Activated naive CD4-positive, alpha-beta T cell treated with anti-CD3 and anti-CD28 coated beads, Interleukin-2, amount 10 ng/mL, durations not matched to agents 7 days and 5 days (primary cell): ENCODE data around the gene SLC22A17.
A peak's percentile ranks its signal among the peaks of the same experiment; 100 is the strongest.

ENCODE experiments used
- CTCF ChIA-PET: fragments of 350-600 bp; sonication (Branson Sonifier 250); formaldehyde crosslinking; loops from one replicate; lab custom pipeline; 2021; ENCODE audit warnings: antibody characterized with exemption; lab: Charles Lee
- DNase-seq: peaks from one replicate; pipeline ENCODE4 v3.0.0-alpha.2; 2020
- H3K27ac Mint-ChIP-seq: one replicate; pipeline ENCODE4 v1.8.0; 2021; ENCODE audit warnings: mild to moderate bottlenecking, moderate library complexity, mixed read lengths
- H3K27me3 Mint-ChIP-seq: one replicate; pipeline ENCODE4 v1.8.0; 2021; ENCODE audit warnings: mild to moderate bottlenecking, mixed read lengths
- H3K36me3 Mint-ChIP-seq: one replicate; pipeline ENCODE4 v1.8.0; 2021; ENCODE audit warnings: mixed read lengths
- H3K4me1 Mint-ChIP-seq: one replicate; pipeline ENCODE4 v1.8.0; 2021; ENCODE audit warnings: mixed read lengths
- H3K4me3 Mint-ChIP-seq: one replicate; pipeline ENCODE4 v1.8.0; 2021; ENCODE audit warnings: mild to moderate bottlenecking, moderate library complexity, mixed read lengths
- H3K9me3 Mint-ChIP-seq: one replicate; pipeline ENCODE4 v1.8.0; 2021; ENCODE audit warnings: mixed read lengths

SLC22A17 gene

GRCh38 chr14:23299211-23299957 is 53.3 kb downstream of the SLC22A17 start:
- H3K4me1 Mint-ChIP-seq = peaks cover 44% of the 10 kb centered on the region
- peaks cover 28% of the 10 kb centered on the region for H3K36me3 Mint-ChIP-seq
- peak overlapping the region; percentile 97 for H3K4me3 Mint-ChIP-seq
- DNase-seq = peak; percentile 40
- H3K9me3 Mint-ChIP-seq = no peaks in the 10 kb centered on the region
- H3K27me3 Mint-ChIP-seq = peaks cover 15% of the 10 kb centered on the region
- H3K27ac Mint-ChIP-seq = peak overlapping the region; percentile 96
- CTCF ChIA-PET = interaction anchor here (0.7 to 3.5 kb wide), 7 partner anchors 11 to 642 kb away, joined by 3 to 32 read pairs (median 8); partner anchors contain the start of gene HOMEZ

GRCh38 chr14:23297611-23298277 is 54.9 kb downstream of the SLC22A17 start:
- Mint-ChIP-seq H3K36me3 (peaks cover 26% of the 10 kb centered on the region), H3K27me3 (peaks cover 8% of the 10 kb centered on the region), H3K9me3 (no peaks in the 10 kb centered on the region), H3K4me1 (peaks cover 36% of the 10 kb centered on the region), H3K4me3 (no peak overlapping the region), H3K27ac (peak overlapping the region; percentile 82)
- CTCF ChIA-PET = interaction anchor here (0.6 to 3.5 kb wide), 5 partner anchors 11 to 177 kb away, joined by 3 to 32 read pairs (median 6); partner anchors contain the start of genes HOMEZ and PABPN1
- no peak for DNase-seq

GRCh38 chr14:23297096-23297495 is 55.6 kb downstream of the SLC22A17 start:
- Mint-ChIP-seq H3K27me3 (peaks cover 5% of the 10 kb centered on the region), H3K4me3 (no peak overlapping the region), H3K9me3 (no peaks in the 10 kb centered on the region), H3K36me3 (peaks cover 24% of the 10 kb centered on the region), H3K27ac (no peak overlapping the region), H3K4me1 (peaks cover 33% of the 10 kb centered on the region)
- DNase-seq = no peak
- CTCF ChIA-PET = interaction anchor here (1.2 to 2.2 kb wide), 7 partner anchors 10 to 176 kb away, joined by 3 to 10 read pairs (median 3); partner anchors contain the start of genes HOMEZ and PABPN1
